HepG2 (cell line): Measurements from ENCODE around the gene CNTF. TPM values are rescaled to one million over a fixed set of nuclear protein-coding genes. Genes with fewer than 3 reads are reported as not detected.

Source experiments
- ATAC-seq: fragments of 200-7000 bp; cut with Tn5 transposase; 3 replicates; pipeline ENCODE4 v1.9.1; 2020; ENCODE audit warnings: mild to moderate bottlenecking, moderate library complexity
- BruUV-seq: library from RNA; stranded (reverse); fragments of 400-500 nt; replicated peaks from 2 replicates; lab custom pipeline; 2021; lab: Mats Ljungman, UMichigan
- CTCF ChIA-PET: fragments of 300-600 bp; formaldehyde crosslinking; extraction: SDS; loops from one replicate; lab custom pipeline; 2021; ENCODE audit warnings: low total read pairs, inconsistent platforms, low intra/inter-chr PET ratio; lab: Yijun Ruan, JAX
- POLR2A ChIA-PET: fragments of 350-600 bp; sonication (Branson Sonifier 250); formaldehyde crosslinking; loops from one replicate; lab custom pipeline; 2020; ENCODE audit warnings: antibody characterized with exemption, inconsistent platforms; lab: Yijun Ruan, JAX
- DNase-seq: peaks from one replicate; pipeline ENCODE4 v3.0.0-alpha.2; 2015; ENCODE audit warnings: low spot score
- FAIRE-seq: peaks from 3 replicates; lab custom pipeline; 2011; peaks lifted over from hg19 to GRCh38; lab: Jason Lieb, UNC
- H2AFZ ChIP-seq: one replicate; pipeline ENCODE4 v1.6.1; 2011; ENCODE audit warnings: low read length, inconsistent platforms
- H3K27ac ChIP-seq: fragments of 300-600 bp; 3 replicates; pipeline ENCODE4 v1.8.0; 2011; ENCODE audit warnings: mixed run types, mild to moderate bottlenecking, mixed read lengths, low read length, inconsistent platforms; ENCODE audit not compliant: insufficient read depth; ENCODE audit errors: extremely low read length
- H3K27me3 ChIP-seq, 2 experiments: fragments of 200-600 bp in 1 of 2; 2 replicates in 1 of 2; 3 replicates in 1 of 2; pipeline versions ENCODE4 v1.6.0 to v1.8.0; 2011; ENCODE audit warnings: low read length in 2 of 2, mild to moderate bottlenecking in 2 of 2, moderate library complexity in 2 of 2, inconsistent platforms in 1 of 2; ENCODE audit not compliant: insufficient read depth in 2 of 2, control insufficient read depth in 1 of 2
- H3K36me3 ChIP-seq, 2 experiments: fragments of 200-600 bp in 1 of 2; replicated peaks in 1 of 2; 2 replicates in 1 of 2; 3 replicates in 1 of 2; pipeline versions ENCODE4 v1.5.1 to v1.8.0; 2011; ENCODE audit warnings: low read length in 2 of 2, inconsistent platforms in 1 of 2; ENCODE audit not compliant: insufficient read depth in 2 of 2, control insufficient read depth in 1 of 2
- H3K4me1 ChIP-seq: 2 replicates; pipeline ENCODE4 v1.5.1; 2012; ENCODE audit warnings: low read length, inconsistent platforms; ENCODE audit not compliant: insufficient read depth
- H3K4me2 ChIP-seq: 2 replicates; pipeline ENCODE4 v1.6.0; 2011; ENCODE audit warnings: low read depth, low read length, inconsistent platforms
- H3K4me3 ChIP-seq, 3 experiments: fragments of 200-600 bp in 1 of 3; sonication (generic), shearing (Covaris generic) in 1 of 3; replicated peaks in 1 of 3; 2 replicates each; pipeline ENCODE4 v1.5.1; 2011 to 2016; ENCODE audit warnings: low read length in 3 of 3, inconsistent platforms in 2 of 3, low read depth in 2 of 3, mild to moderate bottlenecking in 2 of 3, control low read depth in 1 of 3, mixed read lengths in 1 of 3; ENCODE audit not compliant: insufficient read depth in 1 of 3
- H3K79me2 ChIP-seq: one replicate; pipeline ENCODE4 v1.6.1; 2011; ENCODE audit warnings: low read length, inconsistent platforms; ENCODE audit not compliant: insufficient read depth
- H3K9ac ChIP-seq: 2 replicates; pipeline ENCODE4 v1.6.0; 2011; ENCODE audit warnings: mild to moderate bottlenecking, low read depth, low read length, inconsistent platforms; ENCODE audit not compliant: insufficient read depth
- H3K9me3 ChIP-seq: 2 replicates; pipeline ENCODE4 v1.5.1; 2012; ENCODE audit warnings: mild to moderate bottlenecking, low read length
- H4K20me1 ChIP-seq: 2 replicates; pipeline ENCODE4 v1.6.0; 2011; ENCODE audit warnings: inconsistent platforms, mild to moderate bottlenecking, low read length, moderate library complexity; ENCODE audit not compliant: insufficient read depth
- AHR ChIP-seq: IDR thresholded peaks from 2 replicates; pipeline ENCODE4 v1.6.1; 2018; ENCODE audit warnings: missing genetic modification reagents, missing compliant biosample characterization
- PCBP1 ChIP-seq: fragments of 200-400 bp; formaldehyde crosslinking; IDR thresholded peaks from 2 replicates; pipeline ENCODE4 v1.6.1; 2017; ENCODE audit warnings: mild to moderate bottlenecking, low read depth, low read length, borderline replicate concordance
- SIN3B ChIP-seq: fragments of 150-350 bp; IDR thresholded peaks from 2 replicates; pipeline ENCODE4 v1.6.1; 2014; ENCODE audit warnings: low read length
- ZNF484 ChIP-seq: sonication (generic); formaldehyde crosslinking; IDR thresholded peaks from 2 replicates; pipeline ENCODE4 v1.5.1; 2020; ENCODE audit warnings: mild to moderate bottlenecking, low read depth, missing genetic modification reagents, borderline replicate concordance
- ZNF564 ChIP-seq: sonication (generic); formaldehyde crosslinking; IDR thresholded peaks from 2 replicates; pipeline ENCODE4 v1.8.1; 2023; ENCODE audit warnings: mild to moderate bottlenecking, missing genetic modification reagents
- WGBS: methylation state at CpG from one replicate; pipeline ENCODE4 v1.1.6; 2017; ENCODE audit warnings: low lambda C conversion rate; 5-methylcytosine and 5-hydroxymethylcytosine counted together
- in situ Hi-C: cut with HindIII; loops from 2 replicates; pipeline ENCODE4 v1.10.0; 2017; ENCODE audit warnings: low pct_unique_long_range_greater_than_20kb; ENCODE audit not compliant: extremely low pct_ligation_motif_present
- intact Hi-C: fragments of 100-400 bp; cut with micrococcal nuclease; formaldehyde crosslinking; loops from one replicate; pipeline ENCODE4 v1.10.0; 2022; ENCODE audit not compliant: unreplicated experiment
- polyA plus RNA-seq, 8 experiments: library from polyadenylated mRNA; depleted of rRNA in 3 of 8; stranded (reverse) in 7 of 8; unstranded in 1 of 8; fragments of >200 nt; fragmentation: Illumina TruSeq in 4 of 8; extraction: Trizol in 4 of 8; gene quantifications; 2 replicates each; pipeline versions ENCODE4 v1.2.1 to v1.2.3, GENCODE V29; 2011 to 2016; ENCODE audit warnings: low read depth in 4 of 8, missing spikeins in 1 of 8, mixed read lengths in 1 of 8; ENCODE audit not compliant: insufficient read depth in 1 of 8
- total RNA-seq, 5 experiments: library from RNA; depleted of rRNA; stranded (reverse); fragments of >200 nt; fragmentation: Illumina TruSeq; extraction: Trizol; gene quantifications; 2 replicates each; pipeline ENCODE4 v1.2.3, GENCODE V29; 2016; ENCODE audit warnings: low read depth in 1 of 5
- TF ChIP-seq, protein P1 (sequence below): sonication (generic); formaldehyde crosslinking; IDR thresholded peaks from 2 replicates; pipeline ENCODE4 v1.5.0; 2020; ENCODE audit warnings: mild to moderate bottlenecking, missing genetic modification reagents, borderline replicate concordance

The CNTF gene
- total and polyA plus RNA-seq, 2 of the 13 experiments (the other 11 are each of a cell fraction or from before 2014, with no cell fraction given) = 0.51 to 2.3 TPM

DNA sequence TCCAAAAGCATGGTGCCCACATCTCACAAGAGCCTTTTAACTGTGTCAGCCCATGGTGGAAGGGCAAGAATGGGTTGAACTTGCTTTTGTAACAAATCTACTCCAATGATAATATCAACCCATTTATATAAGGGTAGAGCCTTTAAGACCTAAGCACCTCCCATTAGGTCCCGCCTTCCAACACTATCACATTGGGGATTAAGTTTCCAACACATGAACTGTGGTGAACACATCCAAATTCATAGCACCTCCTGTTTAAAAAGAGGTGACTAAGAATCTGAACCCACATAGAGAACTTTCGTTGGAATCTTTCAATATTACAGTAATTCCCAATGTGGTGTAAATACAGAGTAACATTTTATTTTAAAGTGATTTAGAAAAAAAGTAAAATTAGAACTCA lies 9.2 kb upstream of the CNTF start:
- no peaks in the 10 kb centered on the region for H3K4me1 ChIP-seq
- no peak overlapping the region for H3K27ac ChIP-seq
- no peaks in the 10 kb centered on the region for H4K20me1 ChIP-seq
- H3K9ac ChIP-seq = no peak overlapping the region
- intact Hi-C loops = no loop called here
- BruUV-seq = no TSS peak
- FAIRE-seq (no peak), DNase-seq (no peak), ATAC-seq (no peak)
- H3K27me3 ChIP-seq = no peaks in the 10 kb centered on the region
- H3K9me3 ChIP-seq = no peaks in the 10 kb centered on the region
- POLR2A ChIA-PET = no interaction called here
- no peak for TF ChIP-seq AHR (CRISPR knock-in tag)
- TF ChIP-seq ZNF484 = no peak
- TF ChIP-seq, protein P1, sequence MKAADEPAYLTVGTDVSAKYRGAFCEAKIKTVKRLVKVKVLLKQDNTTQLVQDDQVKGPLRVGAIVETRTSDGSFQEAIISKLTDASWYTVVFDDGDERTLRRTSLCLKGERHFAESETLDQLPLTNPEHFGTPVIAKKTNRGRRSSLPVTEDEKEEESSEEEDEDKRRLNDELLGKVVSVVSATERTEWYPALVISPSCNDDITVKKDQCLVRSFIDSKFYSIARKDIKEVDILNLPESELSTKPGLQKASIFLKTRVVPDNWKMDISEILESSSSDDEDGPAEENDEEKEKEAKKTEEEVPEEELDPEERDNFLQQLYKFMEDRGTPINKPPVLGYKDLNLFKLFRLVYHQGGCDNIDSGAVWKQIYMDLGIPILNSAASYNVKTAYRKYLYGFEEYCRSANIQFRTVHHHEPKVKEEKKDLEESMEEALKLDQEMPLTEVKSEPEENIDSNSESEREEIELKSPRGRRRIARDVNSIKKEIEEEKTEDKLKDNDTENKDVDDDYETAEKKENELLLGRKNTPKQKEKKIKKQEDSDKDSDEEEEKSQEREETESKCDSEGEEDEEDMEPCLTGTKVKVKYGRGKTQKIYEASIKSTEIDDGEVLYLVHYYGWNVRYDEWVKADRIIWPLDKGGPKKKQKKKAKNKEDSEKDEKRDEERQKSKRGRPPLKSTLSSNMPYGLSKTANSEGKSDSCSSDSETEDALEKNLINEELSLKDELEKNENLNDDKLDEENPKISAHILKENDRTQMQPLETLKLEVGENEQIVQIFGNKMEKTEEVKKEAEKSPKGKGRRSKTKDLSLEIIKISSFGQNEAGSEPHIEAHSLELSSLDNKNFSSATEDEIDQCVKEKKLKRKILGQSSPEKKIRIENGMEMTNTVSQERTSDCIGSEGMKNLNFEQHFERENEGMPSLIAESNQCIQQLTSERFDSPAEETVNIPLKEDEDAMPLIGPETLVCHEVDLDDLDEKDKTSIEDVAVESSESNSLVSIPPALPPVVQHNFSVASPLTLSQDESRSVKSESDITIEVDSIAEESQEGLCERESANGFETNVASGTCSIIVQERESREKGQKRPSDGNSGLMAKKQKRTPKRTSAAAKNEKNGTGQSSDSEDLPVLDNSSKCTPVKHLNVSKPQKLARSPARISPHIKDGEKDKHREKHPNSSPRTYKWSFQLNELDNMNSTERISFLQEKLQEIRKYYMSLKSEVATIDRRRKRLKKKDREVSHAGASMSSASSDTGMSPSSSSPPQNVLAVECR (CRISPR knock-in tag) = no peak
- no peak for TF ChIP-seq SIN3B
- TF ChIP-seq PCBP1 = no peak
- TF ChIP-seq ZNF564 (CRISPR knock-in tag) = peak; percentile 63; the same call in 1 of the 2 replicates
- H2AFZ ChIP-seq = no peak overlapping the region
- CTCF ChIA-PET = no interaction called here
- H3K4me2 ChIP-seq = no peak overlapping the region
- H3K36me3 ChIP-seq = peaks cover 20 to 82% of the 10 kb centered on the region in 2 experiments
- H3K79me2 ChIP-seq = peaks cover 14% of the 10 kb centered on the region
- no peak overlapping the region for H3K4me3 ChIP-seq
- 100% methylated on average over 2 of the region's 2 CpGs for WGBS
- in situ Hi-C loops = no loop called here
